Suprapubic skin (tissue), 3 donors: ENCODE measurements around the gene CDADC1.

ENCODE experiments used
- CTCF ChIP-seq, 2 donors: fragments of 200-600 bp in 1 of 2; fragments of 450-650 bp in 1 of 2; sonication (generic) in 1 of 2; IDR thresholded peaks; one replicate each; pipeline ENCODE4 v1.5.1; 2016 to 2019; ENCODE audit warnings: antibody characterized with exemption in 2 of 2, mild to moderate bottlenecking in 1 of 2, moderate library complexity in 1 of 2
- POLR2AphosphoS5 ChIP-seq, 3 donors: sonication (generic); formaldehyde crosslinking; IDR thresholded peaks; one replicate each; pipeline ENCODE4 v1.6.1; 2017; ENCODE audit warnings: antibody characterized with exemption in 3 of 3

GRCh38 chr13:49248622-49249002 is 887 bp downstream of the CDADC1 start:
- TF ChIP-seq POLR2AphosphoS5 (IDR thresholded peaks at IDR 0.05) (no peak), CTCF (IDR thresholded peaks at IDR 0.05) (no peak)
